ENCODE measurements around the gene KCTD14.
"Not testable (repeated sequence)": the region's sequence is repeated elsewhere in the genome, so short reads cannot be mapped to it uniquely, and the experiment has no call there.

Gene KCTD14

GRCh38 chr11:78045851-78046485 lies 22.9 kb upstream of the KCTD14 start:
- peak; percentile 67 for DNase-seq

- no peak for DNase-seq
Observed at GRCh38 chr11:78044706-78045105, 21.6 kb upstream of the KCTD14 start.

GRCh38 chr11:78041843-78042440 lies 18.9 kb upstream of the KCTD14 start:
- DNase-seq, result no peak

- DNase-seq, result not testable (repeated sequence)
Observed at GRCh38 chr11:78041380-78041719, 18.3 kb upstream of the KCTD14 start.

GRCh38 chr11:78040691-78041379 lies 17.8 kb upstream of the KCTD14 start:
- no peak for DNase-seq

- peak; percentile 82 for DNase-seq
Observed at GRCh38 chr11:78039919-78040671, 17.0 kb upstream of the KCTD14 start.

GRCh38 chr11:78039391-78039918 lies 16.4 kb upstream of the KCTD14 start:
- peak; percentile 72 for DNase-seq

GRCh38 chr11:78038697-78039313 lies 15.7 kb upstream of the KCTD14 start:
- DNase-seq, result no peak

GRCh38 chr11:78037825-78038620 lies 14.9 kb upstream of the KCTD14 start:
- DNase-seq, result no peak

GRCh38 chr11:78037056-78037455 lies 14.0 kb upstream of the KCTD14 start:
- peak; percentile 27 for DNase-seq

- DNase-seq, result no peak
Observed at GRCh38 chr11:78036313-78036712, 13.2 kb upstream of the KCTD14 start.

- DNase-seq, result no peak
Observed at GRCh38 chr11:78034623-78035022, 11.5 kb upstream of the KCTD14 start.

GRCh38 chr11:78033040-78033439 lies 10.0 kb upstream of the KCTD14 start:
- DNase-seq, result no peak

GRCh38 chr11:78032090-78032489 lies 9.0 kb upstream of the KCTD14 start:
- DNase-seq, result no peak

- DNase-seq, result peak; percentile 11
Observed at GRCh38 chr11:78031629-78032028, 8.6 kb upstream of the KCTD14 start.

GRCh38 chr11:78030429-78031325 lies 7.6 kb upstream of the KCTD14 start:
- peak; percentile 100 for DNase-seq

- not testable (repeated sequence) for DNase-seq
Observed at GRCh38 chr11:78028423-78028822, 5.3 kb upstream of the KCTD14 start.

- no peak for DNase-seq
Observed at GRCh38 chr11:78027759-78028158, 4.7 kb upstream of the KCTD14 start.

- no peak for DNase-seq
Observed at GRCh38 chr11:78025378-78025777, 2.3 kb upstream of the KCTD14 start.

- DNase-seq, result peak; percentile 43
Observed at GRCh38 chr11:78023426-78023825, 350 bp upstream of the KCTD14 start.

GRCh38 chr11:78021611-78022010 lies 1.5 kb downstream of the KCTD14 start:
- DNase-seq, result no peak
